Stimulated activated CD4-positive, alpha-beta T cell treated with anti-CD3 and anti-CD28 coated beads, Interleukin-2, amount 100 ng/mL, for 4 hours (primary cell): ENCODE data around the gene GON4L.
"Not testable (repeated sequence)": the region's sequence is repeated elsewhere in the genome, so short reads cannot be mapped to it uniquely, and the experiment has no call there.

Experiments
- DNase-seq: peaks from one replicate; pipeline ENCODE4 v3.0.0-alpha.2; 2020; ENCODE audit warnings: low read depth

The GON4L gene

DNA sequence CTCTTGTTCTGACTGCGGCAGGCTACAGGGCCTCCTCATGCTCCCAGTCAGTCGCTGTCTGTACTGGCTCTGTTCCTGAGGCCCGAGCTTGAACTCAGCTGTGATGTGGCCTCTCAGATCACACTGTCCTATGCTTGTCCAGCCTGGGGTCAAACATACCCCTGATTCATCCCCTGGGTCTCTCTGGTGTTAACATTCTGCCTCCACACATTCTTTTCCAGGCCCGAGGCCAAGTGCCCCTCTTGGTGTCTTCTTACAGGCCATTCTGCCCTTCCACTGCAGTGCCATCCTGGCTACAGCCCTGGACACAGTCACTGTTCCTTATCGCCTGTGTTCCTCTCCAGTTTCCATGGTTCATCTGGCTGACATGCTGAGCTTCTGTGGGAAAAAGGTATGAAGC is 108.9 kb downstream of the GON4L start:
- DNase-seq = not testable (repeated sequence)

DNA sequence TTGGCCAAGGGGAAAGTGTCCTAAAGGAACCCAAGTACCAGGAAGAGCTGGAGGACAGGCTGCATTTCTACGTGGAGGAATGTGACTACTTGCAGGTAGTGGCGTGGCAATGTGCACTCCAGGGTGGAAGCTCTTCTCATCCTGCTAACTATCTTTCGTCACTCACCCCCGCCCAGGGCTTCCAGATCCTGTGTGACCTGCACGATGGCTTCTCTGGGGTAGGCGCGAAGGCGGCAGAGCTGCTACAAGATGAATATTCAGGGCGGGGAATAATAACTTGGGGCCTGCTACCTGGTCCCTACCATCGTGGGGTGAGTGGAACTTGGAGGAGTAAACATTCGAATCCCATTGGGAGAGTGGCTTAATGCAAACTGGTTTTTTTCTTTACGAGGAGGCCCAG is 109.4 kb downstream of the GON4L start:
- not testable (repeated sequence) for DNase-seq

DNA sequence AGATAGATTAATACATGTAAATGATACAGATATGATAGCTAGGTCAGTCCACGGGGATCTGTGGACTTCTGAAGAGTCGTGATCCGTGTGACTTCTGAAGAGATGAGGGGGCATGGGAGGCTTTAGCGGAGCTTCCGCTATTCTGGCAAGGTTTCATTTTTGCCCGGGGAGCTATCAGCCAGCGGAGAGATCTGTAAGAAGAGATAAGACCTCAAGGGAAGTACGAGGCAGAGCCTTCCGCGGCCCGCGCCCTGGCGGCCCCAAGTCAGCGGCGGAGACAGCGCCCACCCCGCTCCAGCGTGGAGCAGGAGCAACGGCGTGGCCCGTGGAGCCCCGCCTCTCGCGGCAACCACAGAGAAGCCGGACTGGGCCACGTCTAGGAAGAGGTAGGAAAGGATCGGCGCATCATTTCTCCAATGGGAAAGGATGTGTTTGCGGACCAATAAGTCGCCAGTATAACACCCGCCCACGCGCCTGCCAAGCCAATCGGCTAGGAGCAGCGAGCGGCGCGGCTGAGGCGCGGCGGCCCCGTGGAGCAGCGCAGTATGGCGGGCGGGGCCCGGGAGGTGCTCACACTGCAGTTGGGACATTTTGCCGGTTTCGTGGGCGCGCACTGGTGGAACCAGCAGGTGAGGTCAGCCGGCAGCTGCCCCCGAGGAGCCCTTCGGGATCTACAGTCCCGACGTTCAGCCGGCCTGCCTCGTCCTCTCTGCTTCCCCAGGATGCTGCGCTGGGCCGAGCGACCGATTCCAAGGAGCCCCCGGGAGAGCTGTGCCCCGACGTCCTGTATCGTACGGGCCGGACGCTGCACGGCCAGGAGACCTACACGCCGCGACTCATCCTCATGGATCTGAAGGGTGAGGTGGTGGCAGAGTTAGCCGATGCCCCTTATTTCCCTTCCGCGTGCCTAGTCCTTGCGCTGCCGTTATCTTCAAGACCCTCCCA is 111.5 kb downstream of the GON4L start:
- peak; percentile 93 for DNase-seq

DNA sequence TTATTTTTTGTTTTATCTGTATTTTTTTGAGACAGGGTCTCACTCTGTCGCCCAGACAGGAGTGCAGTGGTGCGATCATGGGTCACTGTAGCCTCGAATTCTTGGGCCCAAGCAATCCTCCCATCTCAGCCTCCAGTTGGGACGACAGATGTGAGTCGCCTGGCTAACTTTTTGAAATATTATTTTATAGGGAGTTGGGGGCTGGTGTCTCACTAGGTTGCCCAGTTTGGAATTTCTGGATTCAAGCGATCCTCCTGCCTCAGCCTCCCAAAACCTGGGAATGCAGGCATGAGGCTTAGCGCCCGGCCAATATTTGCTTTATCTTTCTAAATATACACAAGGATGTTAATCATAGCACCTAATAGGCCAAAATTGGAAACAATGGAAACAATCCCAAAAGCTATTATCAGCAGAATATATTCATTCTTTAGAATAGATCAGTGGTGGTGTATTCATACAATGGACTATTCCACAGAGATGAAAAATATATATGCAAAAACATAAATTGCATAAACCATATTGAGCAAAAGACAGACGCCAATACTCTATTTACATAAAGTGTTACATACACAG is 112.2 kb downstream of the GON4L start:
- no peak for DNase-seq

DNA sequence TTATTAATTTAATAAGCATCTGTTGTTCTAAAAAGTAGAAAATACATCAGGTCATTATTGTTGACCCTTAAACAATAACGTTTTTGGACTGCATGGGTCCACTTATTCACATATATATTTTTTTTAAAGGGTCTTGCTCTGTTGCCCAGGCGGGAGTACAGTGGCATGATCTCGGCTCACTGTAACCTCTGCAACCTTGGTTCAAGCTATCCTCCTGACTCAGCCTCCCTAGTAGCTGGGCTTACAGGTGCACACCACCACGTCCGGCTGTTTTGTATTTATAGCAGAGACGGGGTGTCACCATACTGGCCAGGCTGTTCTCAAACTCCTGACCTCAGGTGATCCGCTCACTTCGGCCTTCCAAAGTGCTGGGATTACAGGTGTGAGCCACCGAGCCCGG is 115.1 kb downstream of the GON4L start:
- DNase-seq = no peak

DNA sequence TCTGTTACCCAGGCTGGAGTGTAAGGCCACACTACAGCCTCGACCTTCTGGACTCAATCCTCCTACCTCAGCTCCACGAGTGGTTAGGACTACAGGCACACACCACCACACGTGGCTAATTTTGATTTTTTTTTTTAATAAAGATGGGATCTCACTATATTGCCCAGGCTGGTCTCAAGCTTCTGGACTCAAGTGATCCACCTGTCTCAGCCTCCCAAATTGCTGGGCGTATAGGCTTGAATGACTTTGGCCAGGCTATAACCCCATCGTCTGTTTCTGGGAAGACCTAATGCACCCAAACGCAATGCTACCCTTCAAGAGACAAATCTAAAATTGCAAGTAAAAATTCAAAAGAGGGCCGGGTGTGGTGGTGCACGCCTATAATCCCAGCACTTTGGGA is 116.0 kb downstream of the GON4L start:
- DNase-seq = no peak

DNA sequence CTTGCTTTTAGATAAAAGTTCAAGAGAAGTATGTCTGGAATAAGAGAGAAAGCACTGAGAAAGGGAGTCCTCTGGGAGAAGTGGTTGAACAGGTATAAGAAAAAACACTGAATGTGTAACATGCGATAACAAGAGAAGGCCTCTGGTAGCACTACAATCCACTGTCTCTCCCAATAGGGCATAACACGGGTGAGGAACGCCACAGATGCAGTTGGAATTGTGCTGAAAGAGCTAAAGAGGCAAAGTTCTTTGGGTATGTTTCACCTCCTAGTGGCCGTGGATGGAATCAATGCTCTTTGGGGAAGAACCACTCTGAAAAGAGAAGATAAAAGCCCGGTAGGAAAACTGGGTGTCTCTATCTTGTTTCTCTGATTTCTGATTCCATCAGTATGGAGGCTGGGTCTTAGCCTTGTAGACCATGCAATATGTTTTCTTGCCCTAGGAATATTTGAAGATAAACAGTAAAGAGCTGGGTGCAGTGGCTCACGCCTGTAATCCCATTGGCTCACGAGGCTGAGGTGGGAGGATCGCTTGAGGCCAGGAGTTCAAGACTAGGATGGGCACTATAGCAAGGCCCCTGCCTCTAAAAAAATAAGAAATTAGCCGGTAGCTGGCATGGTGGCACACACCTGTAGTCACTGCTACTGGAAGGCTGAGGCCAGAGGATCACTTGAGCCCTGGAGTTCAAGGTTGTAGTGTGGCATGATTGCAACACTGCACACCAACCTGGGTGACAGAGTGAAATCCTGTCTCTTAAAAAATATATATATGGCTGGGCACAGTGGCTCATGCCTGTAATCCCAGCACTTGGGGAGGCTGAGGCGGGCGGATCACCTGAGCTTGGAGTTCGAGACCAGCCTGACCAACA is 127.7 kb downstream of the GON4L start:
- peak; percentile 4 for DNase-seq

DNA sequence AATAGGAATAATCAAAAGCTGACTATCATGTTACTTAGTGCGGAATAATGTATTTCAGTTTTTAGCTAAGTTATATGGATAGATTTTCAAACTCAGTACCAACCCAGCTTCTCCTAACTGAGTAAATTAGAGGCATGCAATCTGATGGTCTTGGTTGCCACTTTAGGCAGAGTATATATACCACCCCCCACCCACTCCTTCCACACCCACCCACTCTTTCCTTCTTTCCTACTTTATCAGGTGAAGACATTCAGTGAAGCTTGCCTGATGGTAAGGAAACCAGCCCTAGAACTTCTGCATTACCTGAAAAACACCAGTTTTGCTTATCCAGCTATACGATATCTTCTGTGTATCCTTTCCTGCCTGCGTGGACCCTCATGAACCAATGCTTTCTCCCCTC is 131.9 kb downstream of the GON4L start:
- DNase-seq = no peak

DNA sequence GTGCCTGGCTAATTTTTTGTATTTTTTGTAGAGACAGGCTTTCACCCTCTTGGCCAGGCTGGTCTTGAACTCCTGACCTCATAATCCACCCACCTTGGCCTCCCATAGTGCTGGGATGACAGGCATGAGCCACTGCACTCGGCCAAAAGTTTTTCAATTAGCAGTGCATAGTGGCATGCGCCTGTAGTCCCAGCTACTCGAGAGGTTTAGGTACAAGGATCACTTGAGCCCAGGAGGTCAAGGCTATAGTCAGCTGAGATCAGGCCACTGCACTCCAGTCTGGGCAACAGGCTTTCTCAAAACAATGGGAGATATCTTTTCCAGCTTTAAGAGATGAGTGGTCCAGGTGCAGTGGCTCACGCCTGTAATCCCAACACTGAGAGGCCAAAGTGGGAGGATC is 137.3 kb downstream of the GON4L start:
- DNase-seq = no peak

DNA sequence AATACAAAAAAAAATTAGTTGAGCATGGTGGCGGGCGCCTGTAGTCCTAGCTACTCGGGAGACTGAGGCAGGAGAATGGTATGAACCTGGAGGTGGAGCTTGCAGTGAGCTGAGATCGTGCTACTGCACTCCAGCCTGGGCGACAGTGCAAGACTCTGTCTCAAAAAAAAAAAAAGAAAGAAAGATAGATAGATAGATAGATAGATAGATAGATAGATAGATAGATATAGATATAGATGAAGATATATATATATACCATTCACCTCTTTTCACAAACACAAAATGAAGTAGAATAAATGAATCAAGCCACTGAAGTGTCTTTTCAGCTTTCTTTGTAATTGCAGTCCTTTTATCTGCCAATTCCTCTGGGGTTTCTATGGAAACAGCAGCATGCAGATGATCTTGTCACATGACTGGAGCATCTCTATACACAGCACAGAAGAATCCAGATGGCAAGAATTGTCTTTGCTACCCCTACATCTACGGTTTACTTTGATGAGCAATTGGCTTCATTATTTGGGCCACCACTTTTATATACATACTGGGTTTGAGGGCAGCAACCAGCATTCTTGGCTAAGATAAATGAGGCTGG is 138.4 kb downstream of the GON4L start:
- DNase-seq = not testable (repeated sequence)

DNA sequence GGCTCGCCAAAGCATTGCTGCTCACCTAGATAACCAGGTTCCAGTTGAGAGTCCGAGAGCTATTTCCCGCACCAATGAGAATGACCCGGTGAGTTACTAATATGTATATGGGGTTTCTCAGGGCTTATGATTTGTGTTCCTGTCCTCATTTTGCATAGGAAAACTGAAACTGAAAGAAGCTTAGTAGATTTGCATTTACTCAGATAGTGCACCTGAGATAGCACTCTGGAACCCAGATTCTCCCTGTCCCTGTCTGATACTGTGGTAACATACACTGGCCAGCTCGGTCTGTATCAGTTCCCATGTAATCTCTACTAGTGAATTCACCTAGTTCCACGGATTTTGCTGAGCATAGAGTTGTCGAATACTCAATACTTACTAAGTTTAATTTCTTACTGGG is 140.0 kb downstream of the GON4L start:
- no peak for DNase-seq

DNA sequence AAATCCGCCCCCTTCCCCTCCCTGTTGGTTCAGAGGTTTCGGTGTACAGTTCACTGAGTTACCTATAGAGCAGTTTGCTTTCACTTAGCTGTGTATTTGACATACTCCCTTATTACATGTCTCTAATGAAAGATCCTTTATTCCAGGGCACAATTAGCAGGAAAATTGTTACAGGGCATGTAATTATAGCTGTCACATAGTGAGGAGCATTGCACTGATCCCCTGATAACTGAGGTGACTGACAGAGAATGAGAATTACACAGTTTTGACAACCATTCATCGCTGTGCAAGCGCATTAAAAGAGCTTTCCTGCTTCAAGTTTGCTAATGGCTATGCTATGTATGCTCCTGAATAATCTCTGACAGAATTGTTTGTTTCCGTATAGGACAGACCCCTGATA is 141.2 kb downstream of the GON4L start:
- no peak for DNase-seq

DNA sequence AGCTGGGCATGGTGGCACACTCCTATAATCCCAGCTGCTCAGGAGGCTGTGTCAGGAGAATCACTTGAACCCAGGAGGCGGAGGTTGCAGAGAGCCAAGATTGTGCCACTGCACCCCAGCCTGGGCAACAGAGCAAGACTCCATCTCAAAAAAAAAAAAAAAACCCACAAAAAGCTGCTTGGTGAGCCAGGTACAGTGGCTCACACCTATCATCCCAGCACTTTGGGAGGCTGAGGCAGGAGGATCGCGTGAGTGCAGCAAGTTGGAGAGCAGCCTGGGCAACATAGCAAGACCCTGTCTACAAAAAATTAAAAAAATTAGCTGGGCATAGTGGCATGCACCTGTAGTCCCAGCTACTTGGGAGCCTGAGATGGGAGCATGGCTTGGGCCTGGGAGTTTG is 142.0 kb downstream of the GON4L start:
- not testable (repeated sequence) for DNase-seq

DNA sequence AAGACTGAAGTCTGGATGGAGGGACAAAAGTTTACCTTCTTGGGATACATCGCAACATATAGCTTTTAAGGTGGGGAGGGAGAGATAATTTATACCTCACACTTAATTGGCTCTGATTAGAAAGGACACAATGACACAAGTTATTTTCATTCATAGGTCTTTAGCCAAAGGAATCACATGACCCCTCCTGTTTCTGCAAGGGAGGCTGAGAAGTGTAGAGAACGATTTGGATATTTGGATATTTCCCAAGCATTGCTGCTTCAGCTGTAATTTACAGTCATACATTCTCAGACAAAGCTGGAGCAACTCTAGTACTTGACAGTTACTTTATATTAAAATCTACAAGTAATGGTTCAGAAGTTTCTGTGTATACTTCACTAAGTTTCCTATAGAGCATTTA is 143.9 kb downstream of the GON4L start:
- no peak for DNase-seq

DNA sequence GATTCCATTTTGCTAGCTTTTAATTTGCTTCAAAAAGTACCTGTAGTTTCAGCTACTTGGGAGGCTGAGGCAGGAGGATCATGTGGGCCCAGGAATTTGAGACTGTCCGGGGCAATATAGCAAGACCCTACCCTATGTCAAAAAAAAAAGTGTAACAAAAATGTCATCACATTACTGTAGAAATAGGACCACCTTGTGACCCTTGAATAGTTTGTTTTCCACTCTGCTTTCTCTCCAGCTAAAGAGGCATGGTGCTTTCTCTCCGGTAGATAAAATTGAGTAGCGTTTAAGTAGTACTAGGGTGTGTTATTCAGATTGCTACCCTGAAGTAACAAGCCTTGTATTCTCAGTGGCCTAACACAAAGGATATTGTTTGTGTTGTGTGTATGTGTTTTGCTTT is 144.4 kb downstream of the GON4L start:
- not testable (repeated sequence) for DNase-seq

DNA sequence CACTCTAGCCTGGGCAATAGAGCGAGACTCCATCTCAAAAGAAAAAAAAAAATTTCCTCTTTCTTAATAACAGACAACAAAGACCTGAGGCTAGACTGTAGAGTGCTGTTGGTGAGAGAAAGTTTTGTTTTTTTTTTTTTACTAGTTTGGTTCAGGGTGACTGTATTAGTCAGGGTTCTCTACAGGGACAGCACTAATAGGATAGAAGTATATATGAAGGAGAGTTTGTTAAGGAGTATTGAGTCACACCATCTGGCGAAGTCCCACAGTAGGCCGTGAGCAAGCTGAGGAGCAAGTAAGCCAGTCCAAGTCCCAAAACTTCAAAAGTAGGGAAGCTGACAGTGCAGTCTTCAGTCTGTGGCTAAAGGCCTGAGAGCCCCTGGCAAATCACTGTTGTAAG is 145.6 kb downstream of the GON4L start:
- DNase-seq = not testable (repeated sequence)

DNA sequence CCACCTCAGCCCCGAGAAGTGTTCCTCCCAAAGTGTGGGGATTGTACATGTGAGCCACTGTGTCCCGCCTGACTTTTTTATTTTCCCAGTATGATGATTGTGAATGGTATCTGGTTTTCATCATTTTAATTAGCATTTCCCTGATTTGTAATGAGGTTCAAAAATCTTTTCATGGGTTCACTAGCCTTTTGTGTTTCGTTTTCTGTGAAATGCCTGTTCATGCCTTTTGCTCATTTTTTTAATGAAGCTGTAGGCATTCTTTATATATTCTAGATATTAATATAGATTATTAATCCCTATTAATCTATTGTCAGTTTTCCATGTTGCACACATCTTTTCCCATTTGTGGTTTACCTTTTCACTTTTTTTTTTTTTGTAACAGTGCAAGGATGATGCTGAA is 147.6 kb downstream of the GON4L start:
- DNase-seq = no peak

DNA sequence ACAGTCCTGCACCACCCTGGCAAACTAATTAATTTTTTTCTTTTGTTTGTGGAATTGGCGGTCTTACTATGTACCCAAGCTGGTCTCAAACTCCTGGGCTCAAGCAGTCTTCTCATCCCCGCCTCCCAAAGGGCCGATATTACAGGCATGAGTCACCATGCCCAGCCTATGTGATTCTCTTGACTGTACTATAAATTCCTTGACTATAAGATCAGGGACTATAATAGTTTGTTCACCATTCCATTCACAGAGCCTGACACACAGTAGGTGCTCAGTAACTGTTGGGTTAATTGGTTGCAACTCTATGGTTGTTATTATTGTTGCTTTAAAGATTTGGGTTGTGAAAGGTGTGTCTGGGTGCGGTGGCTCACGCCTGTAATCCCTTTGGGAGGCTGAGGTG is 150.9 kb downstream of the GON4L start:
- DNase-seq = no peak

DNA sequence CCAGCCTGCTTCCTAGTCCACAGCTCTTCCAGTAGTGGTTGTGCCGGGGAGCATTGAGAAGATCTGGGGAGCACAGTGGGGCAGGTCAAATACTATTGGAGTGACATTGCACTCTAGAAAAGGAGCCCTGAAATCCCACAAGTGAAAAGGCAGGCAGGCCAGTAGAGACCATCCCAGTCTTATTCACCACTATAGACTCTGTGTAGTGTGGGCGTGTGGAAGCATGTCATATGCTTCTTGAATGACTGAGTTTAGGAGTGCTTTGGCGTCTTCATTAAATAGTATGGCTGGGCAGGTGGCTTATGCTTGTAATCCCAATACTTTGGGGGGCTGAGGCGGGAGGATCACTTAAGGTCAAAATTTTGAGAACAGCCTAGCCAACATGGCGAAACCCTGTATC is 152.6 kb downstream of the GON4L start:
- DNase-seq = not testable (repeated sequence)

DNA sequence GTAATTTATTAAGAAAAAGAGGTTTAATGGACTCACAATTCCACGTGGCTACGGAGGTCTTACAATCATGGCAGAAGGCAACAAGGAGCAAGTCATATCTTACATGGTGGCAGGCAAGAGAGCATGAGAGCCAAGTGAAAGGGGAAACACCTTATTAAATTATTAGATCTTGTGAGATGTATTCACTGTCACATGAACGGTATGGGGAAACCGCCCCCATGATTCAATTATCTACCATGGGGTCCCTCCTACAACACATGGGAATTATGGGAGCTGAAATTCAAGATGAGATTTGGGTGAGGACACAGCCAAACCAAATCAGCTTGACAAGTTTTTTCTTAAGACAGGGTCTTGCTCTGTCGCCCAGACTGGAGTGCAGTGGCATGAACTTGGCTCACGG is 153.8 kb downstream of the GON4L start:
- DNase-seq = no peak

DNA sequence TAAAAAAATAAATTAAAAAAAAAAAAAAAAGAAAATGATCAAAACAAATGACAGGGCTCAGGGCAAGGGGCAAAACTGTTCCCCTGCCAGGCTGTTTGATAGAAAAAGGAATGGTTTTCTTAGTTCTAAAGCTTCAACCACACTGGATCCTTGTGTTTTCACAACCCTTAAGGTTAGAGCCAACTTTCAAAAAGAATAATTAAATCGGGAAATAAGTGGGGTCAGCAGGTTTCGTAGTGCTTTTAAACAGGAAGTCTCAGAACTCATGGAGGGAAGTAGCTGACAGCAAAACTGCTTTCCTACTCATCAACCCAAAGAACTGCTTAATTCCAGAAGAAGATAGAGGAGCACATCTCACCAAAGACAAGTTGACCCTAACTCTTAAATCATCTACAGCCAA is 155.3 kb downstream of the GON4L start:
- not testable (repeated sequence) for DNase-seq
